HEK293T (cell line): ENCODE results near the gene CD177.
"Not testable (repeated sequence)": the region's sequence is repeated elsewhere in the genome, so short reads cannot be mapped to it uniquely, and the experiment has no call there.

ENCODE experiments used
- ARNT ChIP-seq: fragments of 450-650 bp; IDR thresholded peaks from 2 replicates; pipeline ENCODE4 v1.6.1; 2017; ENCODE audit warnings: mild to moderate bottlenecking
- BHLHE40 ChIP-seq: fragments of 450-650 bp; IDR thresholded peaks from 2 replicates; pipeline ENCODE4 v1.6.1; 2016; ENCODE audit warnings: mild to moderate bottlenecking, moderate library complexity, borderline replicate concordance
- CTBP1 ChIP-seq: fragments of 450-650 bp; IDR thresholded peaks from 2 replicates; pipeline ENCODE4 v1.6.1; 2016; ENCODE audit warnings: borderline replicate concordance
- ELF4 ChIP-seq: fragments of 450-650 bp; IDR thresholded peaks from 2 replicates; pipeline ENCODE4 v1.6.1; 2017; ENCODE audit warnings: antibody characterized with exemption
- FOXA1 ChIP-seq: fragments of 450-650 bp; IDR thresholded peaks from 2 replicates; pipeline ENCODE4 v1.6.1; 2016; ENCODE audit warnings: mild to moderate bottlenecking
- FOXK2 ChIP-seq: fragments of 450-650 bp; IDR thresholded peaks from 2 replicates; pipeline ENCODE4 v1.6.1; 2016; ENCODE audit warnings: mild to moderate bottlenecking
- FOXM1 ChIP-seq: fragments of 450-650 bp; IDR thresholded peaks from 2 replicates; pipeline ENCODE4 v1.6.1; 2017; ENCODE audit warnings: mild to moderate bottlenecking, borderline replicate concordance
- HDGF ChIP-seq: fragments of 450-650 bp; IDR thresholded peaks from 2 replicates; pipeline ENCODE4 v1.6.1; 2017; ENCODE audit warnings: antibody characterized with exemption, borderline replicate concordance
- LEF1 ChIP-seq: fragments of 450-650 bp; IDR thresholded peaks from 2 replicates; pipeline ENCODE4 v1.6.1; 2017; ENCODE audit warnings: mild to moderate bottlenecking, borderline replicate concordance
- PKNOX1 ChIP-seq: fragments of 450-650 bp; IDR thresholded peaks from 2 replicates; pipeline ENCODE4 v1.6.1; 2016
- SP1 ChIP-seq: fragments of 450-650 bp; IDR thresholded peaks from 2 replicates; pipeline ENCODE4 v1.6.1; 2017
- SUZ12 ChIP-seq: fragments of 450-650 bp; IDR thresholded peaks from 2 replicates; pipeline ENCODE4 v1.6.1; 2016; ENCODE audit warnings: mild to moderate bottlenecking
- TARDBP ChIP-seq: fragments of 450-650 bp; IDR thresholded peaks from 2 replicates; pipeline ENCODE4 v1.6.1; 2016
- ZNF384 ChIP-seq: fragments of 450-650 bp; IDR thresholded peaks from 2 replicates; pipeline ENCODE4 v1.6.1; 2016

- not testable (repeated sequence) for TF ChIP-seq HDGF, FOXA1, SP1, BHLHE40, TARDBP, SUZ12, ZNF384, PKNOX1, FOXK2, LEF1, CTBP1, FOXM1, ARNT, ELF4
Measured at GRCh38 chr19:43393501-43393900, 40.0 kb downstream of the CD177 start.
